Left renal pelvis (tissue), 4 donors: Measurements from ENCODE around the gene ADAM22. TPM values are rescaled to one million over a fixed set of nuclear protein-coding genes. Genes with fewer than 3 reads are reported as not detected.

Experiments used
- DNase-seq, 4 donors: peaks; one replicate each; pipeline ENCODE4 v3.0.0-alpha.2; 2013; ENCODE audit warnings: low read depth in 4 of 4, low spot score in 3 of 4
- polyA plus RNA-seq, 4 donors: library from polyadenylated mRNA; unstranded; fragments of 120-200 nt; gene quantifications; one replicate each; pipeline ENCODE4 v1.2.1, GENCODE V29; 2013; ENCODE audit not compliant: insufficient read length in 4 of 4

The ADAM22 gene
- polyA plus RNA-seq, 4 donors: 3.7 to 14.9 (median 12.9) TPM

- DNase-seq: no peak
Measured at GRCh38 chr7:88101769-88102168, 167.7 kb downstream of the ADAM22 start.

- DNase-seq: no peak
Measured at GRCh38 chr7:88102675-88103074, 168.6 kb downstream of the ADAM22 start.

- DNase-seq: no peak
Measured at GRCh38 chr7:88104732-88105131, 170.7 kb downstream of the ADAM22 start.

GRCh38 chr7:88105231-88105630, 171.2 kb downstream of the ADAM22 start:
- no peak for DNase-seq

- DNase-seq: no peak
Measured at GRCh38 chr7:88106434-88106833, 172.4 kb downstream of the ADAM22 start.

- no peak for DNase-seq
Measured at GRCh38 chr7:88109612-88110011, 175.6 kb downstream of the ADAM22 start.

GRCh38 chr7:88111140-88111743, 177.2 kb downstream of the ADAM22 start:
- no peak for DNase-seq

GRCh38 chr7:88111954-88112471, 178.0 kb downstream of the ADAM22 start:
- DNase-seq: no peak

- DNase-seq: no peak
Measured at GRCh38 chr7:88115258-88115796, 181.3 kb downstream of the ADAM22 start.

GRCh38 chr7:88115816-88116215, 181.8 kb downstream of the ADAM22 start:
- no peak for DNase-seq

GRCh38 chr7:88116235-88116795, 182.3 kb downstream of the ADAM22 start:
- no peak for DNase-seq

- no peak for DNase-seq
Measured at GRCh38 chr7:88117325-88117724, 183.3 kb downstream of the ADAM22 start.

- DNase-seq: no peak
Measured at GRCh38 chr7:88121335-88121734, 187.3 kb downstream of the ADAM22 start.

- DNase-seq: no peak
Measured at GRCh38 chr7:88127637-88128290, 193.7 kb downstream of the ADAM22 start.

- no peak for DNase-seq
Measured at GRCh38 chr7:88132725-88133124, 198.7 kb downstream of the ADAM22 start.

GRCh38 chr7:88140947-88141346, 206.9 kb downstream of the ADAM22 start:
- DNase-seq: peak; percentile 33 to 58 (median 52)

GRCh38 chr7:88141479-88141878, 207.4 kb downstream of the ADAM22 start:
- DNase-seq: no peak

GRCh38 chr7:88141953-88142352, 207.9 kb downstream of the ADAM22 start:
- no peak for DNase-seq

GRCh38 chr7:88146616-88147015, 212.6 kb downstream of the ADAM22 start:
- DNase-seq: no peak

- no peak for DNase-seq
Measured at GRCh38 chr7:88147341-88147740, 213.3 kb downstream of the ADAM22 start.

- no peak for DNase-seq
Measured at GRCh38 chr7:88147949-88148348, 213.9 kb downstream of the ADAM22 start.

GRCh38 chr7:88150033-88150432, 216.0 kb downstream of the ADAM22 start:
- DNase-seq: no peak
